ENCODE data around the gene TTC12. TPM values are rescaled to one million over a fixed set of nuclear protein-coding genes. Genes with fewer than 3 reads are reported as not detected.

The TTC12 gene
- total and polyA plus RNA-seq, 12 donors = 3.3 to 18.0 (median 7.8) TPM

DNA sequence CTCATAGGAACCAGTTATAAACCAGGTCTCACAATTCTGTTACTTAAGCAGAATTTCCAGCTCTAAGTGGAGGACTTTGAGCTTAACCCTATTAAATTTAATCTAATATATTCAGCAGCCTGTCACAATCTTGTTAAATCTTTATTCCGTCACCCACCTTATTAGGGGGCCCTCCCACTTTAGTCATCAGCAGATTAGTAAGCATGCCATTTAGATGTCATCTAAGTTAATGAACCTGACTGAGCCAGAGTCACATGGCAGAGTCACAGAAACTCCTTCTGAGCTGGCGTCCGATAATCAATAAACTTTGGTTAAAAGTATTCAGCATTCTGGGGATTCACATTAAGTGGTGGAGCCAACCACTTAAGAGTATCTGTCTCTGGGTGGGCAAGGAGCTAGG, 35.1 kb downstream of the TTC12 start:
- DNase-seq (no peak), ATAC-seq (no peak)
- Histone ChIP-seq H3K36me3 (peaks cover 0 to 94% (median 20%) of the 10 kb centered on the region in 9 donors), H3K4me3 (no peak overlapping the region), H3K4me1 (no peaks in the 10 kb centered on the region), H3K27me3 (no peaks in the 10 kb centered on the region), H3K27ac (no peak overlapping the region), H3K9me3 (peaks cover 0 to 5% (median 0%) of the 10 kb centered on the region in 11 donors)
- intact Hi-C loops (cut with DNase I) = no loop called here
- 96 to 99% methylated on average over 3 of the region's 3 CpGs for WGBS, 2 donors
- TF ChIP-seq, protein P1, sequence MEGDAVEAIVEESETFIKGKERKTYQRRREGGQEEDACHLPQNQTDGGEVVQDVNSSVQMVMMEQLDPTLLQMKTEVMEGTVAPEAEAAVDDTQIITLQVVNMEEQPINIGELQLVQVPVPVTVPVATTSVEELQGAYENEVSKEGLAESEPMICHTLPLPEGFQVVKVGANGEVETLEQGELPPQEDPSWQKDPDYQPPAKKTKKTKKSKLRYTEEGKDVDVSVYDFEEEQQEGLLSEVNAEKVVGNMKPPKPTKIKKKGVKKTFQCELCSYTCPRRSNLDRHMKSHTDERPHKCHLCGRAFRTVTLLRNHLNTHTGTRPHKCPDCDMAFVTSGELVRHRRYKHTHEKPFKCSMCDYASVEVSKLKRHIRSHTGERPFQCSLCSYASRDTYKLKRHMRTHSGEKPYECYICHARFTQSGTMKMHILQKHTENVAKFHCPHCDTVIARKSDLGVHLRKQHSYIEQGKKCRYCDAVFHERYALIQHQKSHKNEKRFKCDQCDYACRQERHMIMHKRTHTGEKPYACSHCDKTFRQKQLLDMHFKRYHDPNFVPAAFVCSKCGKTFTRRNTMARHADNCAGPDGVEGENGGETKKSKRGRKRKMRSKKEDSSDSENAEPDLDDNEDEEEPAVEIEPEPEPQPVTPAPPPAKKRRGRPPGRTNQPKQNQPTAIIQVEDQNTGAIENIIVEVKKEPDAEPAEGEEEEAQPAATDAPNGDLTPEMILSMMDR (IDR thresholded peaks at IDR 0.05) = no peak

DNA sequence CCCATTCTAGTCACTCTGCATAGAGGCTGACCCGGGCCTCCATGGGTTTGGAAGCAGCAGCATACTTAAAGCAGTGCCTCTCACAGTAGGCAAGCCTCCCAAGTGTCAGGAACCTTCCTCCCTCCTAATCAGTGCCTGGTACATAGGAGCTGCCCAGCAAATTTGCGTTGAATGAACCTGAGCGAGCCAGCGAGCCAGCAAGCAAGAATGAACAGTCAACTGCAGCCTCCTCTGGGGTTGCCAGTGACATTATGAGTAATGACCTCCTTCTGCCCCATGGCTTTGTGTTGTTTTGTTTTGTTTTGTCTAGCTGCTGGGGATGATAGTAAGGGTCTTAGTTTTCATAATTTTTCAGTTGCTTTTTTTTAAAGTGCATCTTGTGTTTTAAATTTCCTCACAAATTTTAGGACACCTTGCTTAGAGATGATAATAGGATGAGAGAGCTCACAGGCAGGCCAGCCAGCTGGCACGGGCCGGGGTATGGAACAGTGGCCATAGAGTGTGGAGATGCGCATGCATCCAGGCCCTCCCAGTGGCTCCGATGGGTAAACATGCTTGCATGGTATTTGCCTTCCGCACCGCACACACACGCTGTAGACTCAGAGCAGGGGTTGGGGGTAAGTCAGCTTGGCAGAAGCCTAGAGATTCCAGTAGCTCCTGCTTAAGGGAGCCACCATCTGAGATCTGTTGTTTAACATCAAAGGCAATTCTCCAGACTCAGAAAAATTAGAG, 36.1 kb downstream of the TTC12 start:
- Histone ChIP-seq H3K4me3 (no peak overlapping the region), H3K4me1 (no peaks in the 10 kb centered on the region), H3K27me3 (no peaks in the 10 kb centered on the region), H3K27ac (no peak overlapping the region), H3K9me3 (peaks cover 0 to 15% (median 3%) of the 10 kb centered on the region in 11 donors), H3K36me3 (peaks cover 0 to 93% (median 20%) of the 10 kb centered on the region in 9 donors)
- no peak for ATAC-seq
- DNase-seq = no peak
- intact Hi-C loops (cut with DNase I) = no loop called here
- TF ChIP-seq, protein P1 (IDR thresholded peaks at IDR 0.05) = no peak
- 88 to 90% methylated on average over 11 of the region's 11 CpGs for WGBS, 2 donors

DNA sequence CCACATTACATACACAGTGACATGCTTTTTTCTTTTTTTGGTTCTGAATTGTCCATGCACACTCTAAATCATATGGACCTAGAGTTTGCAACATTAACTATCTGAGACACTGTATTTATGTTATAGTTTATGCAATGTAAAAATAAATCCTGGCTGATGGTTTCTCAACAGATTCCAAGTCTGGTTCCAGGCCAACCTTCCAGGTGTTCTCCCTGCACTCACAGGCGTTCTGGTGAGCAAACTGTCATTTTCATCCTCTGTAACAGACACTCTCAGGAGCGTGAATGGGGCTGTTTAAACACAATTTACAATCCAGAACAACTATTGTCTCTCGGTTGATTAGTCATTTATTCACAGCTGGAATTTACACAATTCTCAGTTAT, 36.7 kb downstream of the TTC12 start:
- no peak overlapping the region for H3K4me3 ChIP-seq
- no peaks in the 10 kb centered on the region for H3K4me1 ChIP-seq
- intact Hi-C loops (cut with DNase I) = no loop called here
- no peak for DNase-seq
- H3K9me3 ChIP-seq = peaks cover 0 to 21% (median 6%) of the 10 kb centered on the region in 11 donors
- ATAC-seq = no peak
- TF ChIP-seq, protein P1 (IDR thresholded peaks at IDR 0.05) = no peak
- no peaks in the 10 kb centered on the region for H3K27me3 ChIP-seq
- 78 to 84% methylated on average over 3 of the region's 3 CpGs for WGBS, 2 donors
- peaks cover 0 to 93% (median 20%) of the 10 kb centered on the region in 9 donors for H3K36me3 ChIP-seq
- H3K27ac ChIP-seq = no peak overlapping the region

DNA sequence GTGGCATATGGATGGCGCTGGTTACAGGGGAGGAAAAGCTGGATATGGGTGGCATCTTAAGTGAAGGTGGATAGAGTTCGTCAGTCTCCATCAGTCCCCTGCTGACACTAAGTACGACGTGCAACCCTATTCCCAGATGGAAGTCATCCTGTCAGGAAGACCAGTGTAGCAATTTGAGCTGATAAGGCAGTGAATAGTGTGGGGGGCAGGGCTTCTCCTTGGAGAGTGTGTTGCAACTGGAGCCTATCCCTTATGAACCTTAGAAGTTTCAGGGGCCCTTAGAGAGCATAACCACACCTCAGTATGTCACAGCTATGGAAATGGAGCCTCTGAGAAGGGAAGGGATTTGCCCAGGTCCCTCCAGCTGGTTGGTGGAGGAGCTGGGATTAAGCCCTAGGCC, 37.1 kb downstream of the TTC12 start:
- Histone ChIP-seq H3K27ac (no peak overlapping the region), H3K27me3 (no peaks in the 10 kb centered on the region), H3K9me3 (peaks cover 0 to 25% (median 9%) of the 10 kb centered on the region in 11 donors), H3K4me1 (no peaks in the 10 kb centered on the region), H3K4me3 (no peak overlapping the region), H3K36me3 (peaks cover 0 to 93% (median 23%) of the 10 kb centered on the region in 9 donors)
- WGBS, 2 donors = 75 to 82% methylated on average over 4 of the region's 4 CpGs
- TF ChIP-seq, protein P1 (IDR thresholded peaks at IDR 0.05) = no peak
- DNase-seq (no peak), ATAC-seq (no peak)
- intact Hi-C loops (cut with DNase I) = no loop called here

Data from heart right ventricle (tissue), 16 donors.